ENCODE results near the gene POLR2M. TPM values are rescaled to one million over a fixed set of nuclear protein-coding genes. Genes with fewer than 3 reads are reported as not detected.

Gene POLR2M
- total RNA-seq (100 to 1,000 TPM in 1 of 7 donors, 10 to 100 TPM in 6; 34.1 to 152 (median 73.3) TPM), polyA plus RNA-seq (100 to 1,000 TPM in 1 of 3 donors, 10 to 100 TPM in 2; 33.5 to 163 (median 48.7) TPM)
- long read RNA-seq, donor 1, full-length matches to known transcripts = 27 of 34 reads
- long read RNA-seq, donor 1, partial matches to known transcripts = 7 of 34 reads
- long read RNA-seq, donor 1, other reads (novel, unspliced or antisense) = 0 of 34 reads
- long read RNA-seq, donor 2, full-length matches to known transcripts = 15 of 15 reads
- long read RNA-seq, donor 2, partial matches to known transcripts = 0 of 15 reads
- long read RNA-seq, donor 2, other reads (novel, unspliced or antisense) = 0 of 15 reads

- 1 to 3% (median 1%) methylated on average over 52 to 70 of the region's 70 CpGs for whole genome bisulfite sequencing, 5 donors
- intact Hi-C loops (cut with DNase I; ENCODE audit: low total_unique reads) = loop anchor here (5.0 kb wide), 1 partner anchor 144 kb away; no protein-coding TSS in a partner anchor
Measured at GRCh38 chr15:57706405-57707209, at the start of gene POLR2M. POLR2M (plus strand) TSS chr15:57706714; CDS start chr15:57706843, 129 bp downstream.

GRCh38 chr15:57657619-57658018 lies 48.9 kb upstream of the POLR2M start:
- 87 to 95% (median 95%) methylated on average over 1 of the region's 1 CpG for WGBS, 5 donors
- no peak for DNase-seq
- no peaks in the 10 kb centered on the region for H3K9me3 ChIP-seq
- H3K27me3 ChIP-seq (replicated peaks in 1 of 7) = no peaks in the 10 kb centered on the region
- TF ChIP-seq POLR2A (IDR thresholded peaks at IDR 0.05) (no peak), POLR2AphosphoS5 (IDR thresholded peaks at IDR 0.05) (no peak)
- TF ChIP-seq, protein P1, sequence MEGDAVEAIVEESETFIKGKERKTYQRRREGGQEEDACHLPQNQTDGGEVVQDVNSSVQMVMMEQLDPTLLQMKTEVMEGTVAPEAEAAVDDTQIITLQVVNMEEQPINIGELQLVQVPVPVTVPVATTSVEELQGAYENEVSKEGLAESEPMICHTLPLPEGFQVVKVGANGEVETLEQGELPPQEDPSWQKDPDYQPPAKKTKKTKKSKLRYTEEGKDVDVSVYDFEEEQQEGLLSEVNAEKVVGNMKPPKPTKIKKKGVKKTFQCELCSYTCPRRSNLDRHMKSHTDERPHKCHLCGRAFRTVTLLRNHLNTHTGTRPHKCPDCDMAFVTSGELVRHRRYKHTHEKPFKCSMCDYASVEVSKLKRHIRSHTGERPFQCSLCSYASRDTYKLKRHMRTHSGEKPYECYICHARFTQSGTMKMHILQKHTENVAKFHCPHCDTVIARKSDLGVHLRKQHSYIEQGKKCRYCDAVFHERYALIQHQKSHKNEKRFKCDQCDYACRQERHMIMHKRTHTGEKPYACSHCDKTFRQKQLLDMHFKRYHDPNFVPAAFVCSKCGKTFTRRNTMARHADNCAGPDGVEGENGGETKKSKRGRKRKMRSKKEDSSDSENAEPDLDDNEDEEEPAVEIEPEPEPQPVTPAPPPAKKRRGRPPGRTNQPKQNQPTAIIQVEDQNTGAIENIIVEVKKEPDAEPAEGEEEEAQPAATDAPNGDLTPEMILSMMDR (IDR thresholded peaks at IDR 0.05 in 8 of 11, conservative IDR thresholded peaks at IDR 0.05 in 3 of 11) = no peak
- no peak overlapping the region for H3K27ac ChIP-seq
- H3K36me3 ChIP-seq = no peaks in the 10 kb centered on the region
- intact Hi-C loops (cut with DNase I; ENCODE audit: low total_unique reads) = no loop called here
- H3K4me1 ChIP-seq = peaks cover 0 to 3% (median 0%) of the 10 kb centered on the region in 6 donors
- no peak overlapping the region for H3K4me3 ChIP-seq

More at GRCh38 chr15:57706405-57707209, at the start of gene POLR2M:
- H3K27me3 ChIP-seq (replicated peaks in 1 of 7) = no peaks in the 10 kb centered on the region
- H3K4me3 ChIP-seq = peak within 1 kb of the TSS; percentile 66 to 90 (median 79)
- peak within 1 kb of the TSS; percentile 88 to 97 (median 94) for H3K27ac ChIP-seq
- no peaks in the 10 kb centered on the region for H3K9me3 ChIP-seq
- peak; percentile 95 for DNase-seq
- TF ChIP-seq, protein P1 (IDR thresholded peaks at IDR 0.05 in 8 of 11, conservative IDR thresholded peaks at IDR 0.05 in 3 of 11) = no peak
- TF ChIP-seq POLR2A (IDR thresholded peaks at IDR 0.05) (peak in 1 of 3 donors; percentile 22), POLR2AphosphoS5 (IDR thresholded peaks at IDR 0.05) (peak; percentile 91 to 94 (median 93))
- H3K36me3 ChIP-seq = peaks cover 0 to 28% (median 23%) of the 10 kb centered on the region in 6 donors
- H3K4me1 ChIP-seq = peaks cover 10 to 54% (median 38%) of the 10 kb centered on the region in 6 donors

DNA sequence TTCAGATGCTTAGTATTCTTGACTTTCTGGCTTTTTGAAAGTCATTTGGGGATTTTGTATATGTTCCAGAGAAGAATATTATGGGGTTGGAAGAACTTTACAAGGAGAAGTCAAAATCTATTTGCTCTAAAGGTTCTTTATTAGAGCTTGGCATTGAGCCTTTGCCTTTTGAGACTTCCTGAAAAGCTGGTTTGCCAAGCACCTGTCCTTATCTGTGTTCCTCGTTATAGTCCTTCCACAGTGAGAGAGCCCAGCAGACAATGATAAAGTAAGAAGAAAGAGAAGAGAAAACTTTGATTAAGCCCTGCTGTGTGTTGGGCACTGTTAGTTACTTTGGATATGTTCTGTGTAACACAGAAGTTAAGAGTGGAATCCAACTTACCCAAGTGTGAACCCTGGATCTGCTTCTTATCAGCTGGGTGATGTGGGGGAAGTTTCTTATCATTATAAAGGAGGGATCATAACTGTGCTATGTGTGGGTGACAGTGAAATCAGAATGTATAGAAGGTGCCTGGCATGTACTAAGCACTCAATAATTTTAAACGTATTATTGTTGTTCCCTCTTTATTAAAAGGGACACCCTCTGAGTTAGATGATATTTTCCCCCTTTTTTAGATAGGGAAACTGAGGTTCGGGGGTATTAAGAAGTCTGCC lies 44.3 kb upstream of the POLR2M start:
- WGBS, 5 donors = 62 to 75% (median 74%) methylated on average over 3 of the region's 3 CpGs

More for the DNA sequence above, 44.3 kb upstream of the POLR2M start:
- Histone ChIP-seq H3K9me3 (no peaks in the 10 kb centered on the region), H3K27ac (no peak overlapping the region), H3K36me3 (no peaks in the 10 kb centered on the region), H3K4me1 (no peaks in the 10 kb centered on the region), H3K4me3 (no peak overlapping the region), H3K27me3 (replicated peaks in 1 of 7) (no peaks in the 10 kb centered on the region)
- no peak for DNase-seq
- TF ChIP-seq, protein P1 (IDR thresholded peaks at IDR 0.05 in 8 of 11, conservative IDR thresholded peaks at IDR 0.05 in 3 of 11) = no peak
- TF ChIP-seq POLR2A (IDR thresholded peaks at IDR 0.05) = no peak
- intact Hi-C loops (cut with DNase I; ENCODE audit: low total_unique reads) = no loop called here
